GM12875 (cell line): ENCODE measurements around the gene PTGS2.
A peak's percentile ranks its signal among the peaks of the same experiment; 100 is the strongest.

ENCODE experiments used
- H3K4me3 ChIP-seq: one replicate; pipeline ENCODE4 v1.5.1; 2011; ENCODE audit warnings: low read depth, low read length, control low read depth
- TF ChIP-seq, protein P1 (sequence below): IDR thresholded peaks from 2 replicates; pipeline ENCODE4 v1.5.1; 2011; ENCODE audit warnings: low read depth, mild to moderate bottlenecking, control low read depth, inconsistent platforms, low read length, moderate library complexity, borderline replicate concordance; ENCODE audit not compliant: insufficient read depth

Gene PTGS2

DNA sequence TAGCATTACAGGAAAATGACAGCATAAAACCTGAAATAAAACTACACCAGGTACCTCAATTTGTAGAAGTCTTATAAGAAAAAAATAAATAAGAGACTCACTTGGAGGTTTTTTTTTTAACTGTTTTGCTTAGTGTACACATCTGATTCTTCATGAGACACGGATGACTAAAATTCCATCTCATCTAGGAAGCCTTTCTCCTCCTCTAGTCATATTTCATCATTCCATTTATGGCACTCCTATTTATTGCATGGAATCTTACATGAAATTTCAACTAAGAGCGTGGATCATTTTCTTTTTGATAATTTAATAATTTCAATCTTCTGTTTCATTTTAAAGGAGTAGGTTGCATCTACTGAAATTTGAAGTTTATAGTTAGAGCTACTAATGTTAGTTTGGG, 1.6 kb upstream of the PTGS2 start:
- H3K4me3 ChIP-seq = no peak overlapping the region
- TF ChIP-seq, protein P1, sequence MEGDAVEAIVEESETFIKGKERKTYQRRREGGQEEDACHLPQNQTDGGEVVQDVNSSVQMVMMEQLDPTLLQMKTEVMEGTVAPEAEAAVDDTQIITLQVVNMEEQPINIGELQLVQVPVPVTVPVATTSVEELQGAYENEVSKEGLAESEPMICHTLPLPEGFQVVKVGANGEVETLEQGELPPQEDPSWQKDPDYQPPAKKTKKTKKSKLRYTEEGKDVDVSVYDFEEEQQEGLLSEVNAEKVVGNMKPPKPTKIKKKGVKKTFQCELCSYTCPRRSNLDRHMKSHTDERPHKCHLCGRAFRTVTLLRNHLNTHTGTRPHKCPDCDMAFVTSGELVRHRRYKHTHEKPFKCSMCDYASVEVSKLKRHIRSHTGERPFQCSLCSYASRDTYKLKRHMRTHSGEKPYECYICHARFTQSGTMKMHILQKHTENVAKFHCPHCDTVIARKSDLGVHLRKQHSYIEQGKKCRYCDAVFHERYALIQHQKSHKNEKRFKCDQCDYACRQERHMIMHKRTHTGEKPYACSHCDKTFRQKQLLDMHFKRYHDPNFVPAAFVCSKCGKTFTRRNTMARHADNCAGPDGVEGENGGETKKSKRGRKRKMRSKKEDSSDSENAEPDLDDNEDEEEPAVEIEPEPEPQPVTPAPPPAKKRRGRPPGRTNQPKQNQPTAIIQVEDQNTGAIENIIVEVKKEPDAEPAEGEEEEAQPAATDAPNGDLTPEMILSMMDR = no peak

DNA sequence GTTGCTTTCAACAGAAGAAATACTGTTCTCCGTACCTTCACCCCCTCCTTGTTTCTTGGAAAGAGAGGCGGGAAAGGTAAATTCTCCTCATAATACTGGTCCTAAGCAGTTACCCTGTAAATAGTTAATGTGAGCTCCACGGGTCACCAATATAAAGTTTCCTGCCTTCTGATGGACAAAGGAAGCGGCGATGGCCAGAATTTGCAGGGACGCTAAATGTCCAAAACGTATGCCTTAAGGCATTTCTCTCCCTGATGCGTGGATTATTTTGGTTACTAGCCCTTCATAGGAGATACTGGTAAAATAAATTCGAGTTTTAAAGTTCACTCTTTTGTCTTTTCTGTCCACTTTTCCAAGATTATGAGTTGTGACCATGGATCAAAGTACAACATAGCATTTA, 898 bp upstream of the PTGS2 start:
- H3K4me3 ChIP-seq = peak overlapping the region; percentile 81
- TF ChIP-seq, protein P1 = no peak

DNA sequence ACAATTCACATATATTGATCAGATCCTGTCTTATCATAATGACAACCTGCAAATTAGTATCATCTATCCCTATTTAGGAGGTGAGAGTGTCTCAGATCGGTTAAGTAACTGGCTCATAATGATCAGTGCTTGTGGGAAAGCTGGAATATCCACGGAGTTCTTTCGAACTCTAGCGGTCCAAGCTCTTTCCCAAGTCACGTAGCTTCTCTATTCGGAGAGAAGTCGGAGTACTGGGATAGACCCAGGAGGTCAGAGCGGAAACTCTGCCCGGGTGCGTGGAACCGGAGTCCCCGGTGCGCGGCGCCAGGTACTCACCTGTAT, 339 bp downstream of the PTGS2 start:
- H3K4me3 ChIP-seq = peak overlapping the region; percentile 81
- TF ChIP-seq, protein P1 = no peak

DNA sequence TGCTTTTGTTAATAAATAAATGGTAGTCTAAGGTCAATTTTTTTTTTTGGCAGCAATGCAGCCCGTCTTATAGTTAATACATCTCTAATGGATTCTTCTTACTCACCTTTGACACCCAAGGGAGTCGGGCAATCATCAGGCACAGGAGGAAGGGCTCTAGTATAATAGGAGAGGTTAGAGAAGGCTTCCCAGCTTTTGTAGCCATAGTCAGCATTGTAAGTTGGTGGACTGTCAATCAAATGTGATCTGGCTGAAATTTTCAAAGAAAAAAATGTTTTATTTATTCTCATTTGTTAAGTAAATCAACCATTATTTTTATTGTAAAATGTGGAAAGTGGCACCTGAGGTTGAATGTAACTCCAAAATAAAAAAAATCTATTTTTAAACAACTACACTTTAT, 2.1 kb downstream of the PTGS2 start:
- H3K4me3 ChIP-seq = no peak overlapping the region
- TF ChIP-seq, protein P1 = no peak

DNA sequence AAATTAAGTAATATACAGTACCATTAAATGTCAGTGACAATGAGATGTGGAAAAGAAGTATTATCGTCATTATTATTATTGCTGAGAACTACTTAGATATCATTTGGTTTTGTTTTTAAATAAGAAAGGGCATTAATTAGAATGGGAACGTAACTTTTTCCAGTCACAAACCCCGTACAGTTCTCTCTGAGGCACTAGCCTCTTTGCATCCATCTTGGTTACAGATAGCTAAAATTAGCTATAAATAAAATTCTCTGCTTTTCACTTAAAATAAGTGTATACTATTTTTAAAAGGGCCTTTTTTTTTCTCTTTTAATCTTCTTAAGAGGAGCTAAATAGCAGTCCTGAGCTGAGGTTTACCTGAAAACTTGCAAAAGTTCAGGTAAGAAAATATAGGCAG, 7.6 kb downstream of the PTGS2 start:
- no peak overlapping the region for H3K4me3 ChIP-seq
- TF ChIP-seq, protein P1 = no peak

DNA sequence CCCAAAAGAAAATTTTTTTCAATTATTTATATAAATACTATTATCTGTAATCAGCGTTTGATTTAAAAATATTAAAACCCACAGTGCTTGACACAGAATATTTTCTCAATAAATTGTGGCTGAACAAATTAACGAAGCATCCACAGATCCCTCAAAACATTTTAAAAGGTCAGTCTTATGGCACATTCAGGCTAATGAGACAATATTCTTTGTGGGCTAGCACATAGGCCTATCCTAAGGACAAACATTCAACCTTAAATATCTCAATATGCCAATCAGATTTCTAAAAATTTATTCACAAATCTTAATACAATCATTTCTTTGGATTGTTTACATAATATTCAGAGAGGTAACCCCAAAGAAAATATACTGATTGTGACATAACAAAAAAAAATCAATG, 8.1 kb downstream of the PTGS2 start:
- TF ChIP-seq, protein P1 = no peak
- no peak overlapping the region for H3K4me3 ChIP-seq

DNA sequence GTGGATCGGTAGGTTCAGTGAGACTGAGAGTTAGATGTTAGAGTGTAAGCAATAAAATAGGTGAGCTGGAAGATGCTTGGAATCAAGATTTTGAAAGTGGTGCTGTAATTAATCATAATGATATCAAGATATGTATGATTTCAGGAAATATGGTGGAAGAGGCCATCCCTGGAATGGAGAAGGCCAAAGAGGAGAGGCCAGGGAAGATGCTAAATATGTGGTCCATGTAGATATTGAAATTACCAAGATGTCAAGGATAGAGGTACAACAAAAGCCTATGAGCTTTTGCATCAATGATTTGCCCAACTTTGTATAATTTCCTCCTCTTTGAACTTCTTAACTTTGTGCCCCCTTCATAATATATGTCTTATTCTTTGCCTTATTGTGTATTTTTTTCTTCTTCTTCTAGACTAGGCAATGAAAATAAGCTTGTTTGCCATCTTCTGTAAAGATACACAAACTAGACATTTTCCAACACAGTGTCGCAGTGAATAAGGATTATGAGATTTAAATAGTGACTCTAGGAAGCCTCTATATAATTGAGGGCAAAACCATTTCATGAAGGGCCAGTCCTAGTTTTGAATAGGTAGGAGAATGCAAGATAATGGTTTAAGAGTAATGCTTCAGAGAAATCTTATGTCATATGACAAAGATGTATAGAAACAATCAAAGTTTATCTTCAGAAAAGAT, 8.9 kb downstream of the PTGS2 start:
- no peak overlapping the region for H3K4me3 ChIP-seq
- TF ChIP-seq, protein P1 = no peak
